C4-2B (cell line): ENCODE measurements around the gene PHACTR1.

ENCODE experiments used
- H3K27ac ChIP-seq: fragments of 450-650 bp; 2 replicates; pipeline ENCODE4 v1.5.1; 2017
- ZFX ChIP-seq: fragments of 450-650 bp; IDR thresholded peaks from 2 replicates; pipeline ENCODE4 v1.6.1; 2017
- TF ChIP-seq, protein P1 (sequence below): fragments of 450-650 bp; conservative IDR thresholded peaks from 2 replicates; pipeline ENCODE4 v1.5.1; 2017; ENCODE audit warnings: mild to moderate bottlenecking

The PHACTR1 gene

DNA sequence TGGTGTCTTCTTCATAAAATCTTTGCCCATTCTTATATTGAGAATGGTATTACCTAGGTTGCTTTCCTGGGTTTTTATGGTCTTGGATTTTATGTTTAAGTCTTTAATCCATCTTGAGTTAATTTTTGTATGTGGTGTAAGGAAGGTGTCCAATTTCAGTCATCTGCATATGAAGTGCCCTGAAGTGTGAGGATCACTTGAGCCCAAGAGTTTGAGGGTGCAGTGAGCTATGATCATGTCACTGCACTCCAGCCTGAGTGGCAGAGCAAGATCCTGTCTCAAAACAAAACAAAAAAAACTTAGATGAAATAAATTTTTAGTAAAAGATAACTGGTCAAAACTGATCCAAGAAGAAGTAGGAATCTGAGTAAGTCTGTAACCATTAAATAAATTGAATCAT, 396.4 kb downstream of the PHACTR1 start:
- TF ChIP-seq, protein P1, sequence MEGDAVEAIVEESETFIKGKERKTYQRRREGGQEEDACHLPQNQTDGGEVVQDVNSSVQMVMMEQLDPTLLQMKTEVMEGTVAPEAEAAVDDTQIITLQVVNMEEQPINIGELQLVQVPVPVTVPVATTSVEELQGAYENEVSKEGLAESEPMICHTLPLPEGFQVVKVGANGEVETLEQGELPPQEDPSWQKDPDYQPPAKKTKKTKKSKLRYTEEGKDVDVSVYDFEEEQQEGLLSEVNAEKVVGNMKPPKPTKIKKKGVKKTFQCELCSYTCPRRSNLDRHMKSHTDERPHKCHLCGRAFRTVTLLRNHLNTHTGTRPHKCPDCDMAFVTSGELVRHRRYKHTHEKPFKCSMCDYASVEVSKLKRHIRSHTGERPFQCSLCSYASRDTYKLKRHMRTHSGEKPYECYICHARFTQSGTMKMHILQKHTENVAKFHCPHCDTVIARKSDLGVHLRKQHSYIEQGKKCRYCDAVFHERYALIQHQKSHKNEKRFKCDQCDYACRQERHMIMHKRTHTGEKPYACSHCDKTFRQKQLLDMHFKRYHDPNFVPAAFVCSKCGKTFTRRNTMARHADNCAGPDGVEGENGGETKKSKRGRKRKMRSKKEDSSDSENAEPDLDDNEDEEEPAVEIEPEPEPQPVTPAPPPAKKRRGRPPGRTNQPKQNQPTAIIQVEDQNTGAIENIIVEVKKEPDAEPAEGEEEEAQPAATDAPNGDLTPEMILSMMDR: no peak
- no peak for TF ChIP-seq ZFX
- no peak overlapping the region for H3K27ac ChIP-seq

DNA sequence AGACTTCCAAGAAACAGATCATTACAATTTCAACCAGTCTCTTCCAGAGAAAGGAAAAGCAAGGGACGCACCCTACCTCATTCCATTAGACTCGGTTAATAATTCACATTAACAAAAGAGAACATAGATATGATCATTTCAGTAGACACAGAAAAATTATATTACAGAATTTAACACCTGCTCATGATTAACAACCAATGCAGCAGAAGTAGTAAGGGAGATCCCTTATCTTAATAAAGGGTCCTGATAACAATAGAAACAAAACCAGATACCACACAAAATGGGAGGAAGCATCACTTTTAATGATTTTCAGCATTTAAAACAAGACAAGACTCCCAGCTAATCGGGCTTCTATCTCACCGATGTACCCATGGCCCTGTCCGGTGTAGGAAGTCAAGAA, 396.8 kb downstream of the PHACTR1 start:
- no peak for TF ChIP-seq ZFX
- TF ChIP-seq, protein P1: no peak
- no peak overlapping the region for H3K27ac ChIP-seq

DNA sequence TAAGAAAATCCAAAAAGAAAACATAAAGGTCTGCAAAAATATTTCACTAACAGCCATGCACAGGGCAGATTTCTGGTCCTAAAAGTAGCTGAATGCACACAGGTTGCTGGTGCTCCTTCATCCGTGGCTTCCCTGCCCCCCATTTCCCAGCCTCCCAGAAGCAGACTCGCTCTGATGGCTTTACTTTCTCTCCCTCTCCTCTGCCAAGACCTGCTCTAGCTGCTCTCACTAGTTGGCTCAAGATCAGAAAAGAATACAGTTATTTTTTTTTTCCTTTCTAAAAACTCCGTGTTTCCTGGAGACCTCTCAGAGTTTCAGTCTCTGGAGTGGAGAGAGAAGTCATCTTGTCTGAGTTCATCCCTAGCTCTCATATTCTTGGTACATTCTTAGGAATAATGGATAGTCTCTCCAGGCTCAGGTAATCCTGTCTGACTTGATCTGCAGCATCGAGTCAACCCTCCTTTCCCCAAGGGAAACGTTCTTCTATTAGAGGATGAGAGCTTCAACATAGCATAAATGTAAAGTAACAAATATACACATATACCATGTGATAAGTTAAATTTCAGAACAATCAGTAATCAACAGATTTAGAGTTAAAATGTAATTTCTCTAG, 397.5 kb downstream of the PHACTR1 start:
- H3K27ac ChIP-seq: no peak overlapping the region

DNA sequence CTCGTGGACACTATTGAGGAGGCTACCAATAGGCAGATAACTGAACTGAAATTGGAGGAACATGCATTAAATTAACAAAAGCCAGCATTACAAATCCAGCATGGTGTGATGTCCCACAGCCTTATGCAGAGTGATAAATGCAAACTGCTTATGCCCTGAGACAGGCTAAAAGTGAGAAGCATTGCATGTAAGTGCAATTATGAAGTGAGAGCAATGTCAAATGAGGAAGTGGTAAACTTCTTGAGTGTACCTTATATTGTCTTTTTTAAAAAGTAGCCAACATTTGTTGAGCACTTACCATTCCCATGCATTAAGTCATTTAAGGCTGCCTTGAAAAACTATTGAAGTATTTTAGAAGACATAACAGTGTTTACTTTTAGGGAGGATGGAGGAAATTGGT, 399.6 kb downstream of the PHACTR1 start:
- TF ChIP-seq ZFX: no peak
- TF ChIP-seq, protein P1: no peak
- H3K27ac ChIP-seq: no peak overlapping the region

More for the DNA sequence above, 397.5 kb downstream of the PHACTR1 start:
- TF ChIP-seq ZFX: no peak
- TF ChIP-seq, protein P1: no peak

DNA sequence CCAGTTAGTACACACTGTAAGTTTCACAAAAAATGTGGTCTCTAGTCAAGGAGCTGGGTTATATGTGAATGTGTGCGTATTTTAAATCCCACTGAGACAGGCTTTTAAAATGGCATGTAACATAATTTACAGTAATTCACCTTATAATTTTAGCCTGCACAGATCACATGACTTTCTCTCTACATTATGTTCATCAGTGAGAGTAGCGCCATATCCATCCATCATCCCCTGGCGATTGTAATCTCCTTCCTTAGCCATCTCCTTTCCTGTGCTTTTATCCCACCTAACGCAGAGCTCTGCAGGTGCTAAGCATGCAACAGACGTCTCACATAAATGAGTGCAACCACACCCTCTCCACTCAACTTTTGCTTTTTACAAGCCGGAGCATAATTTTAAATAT, 401.0 kb downstream of the PHACTR1 start:
- H3K27ac ChIP-seq: no peak overlapping the region
- TF ChIP-seq, protein P1: no peak
- no peak for TF ChIP-seq ZFX

DNA sequence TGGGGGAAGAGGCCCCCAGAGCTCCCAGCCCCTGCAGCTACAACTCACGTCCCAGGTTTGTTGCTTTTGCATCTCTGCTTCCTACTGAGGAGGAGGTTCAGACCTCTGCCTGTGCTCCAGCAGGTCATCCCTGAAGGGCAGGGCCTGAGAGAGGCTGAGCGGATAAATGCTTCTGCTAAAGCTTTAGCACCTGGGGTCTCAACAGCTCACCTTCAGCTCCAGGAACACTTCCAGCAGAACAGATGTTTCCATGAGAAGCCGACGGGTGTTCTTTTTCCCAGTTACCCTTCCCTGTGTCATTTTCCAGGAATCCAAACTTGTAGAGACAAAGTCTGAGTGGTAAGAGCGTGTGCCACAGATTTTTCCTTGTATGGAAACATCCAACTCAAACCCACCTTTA, 403.0 kb downstream of the PHACTR1 start:
- no peak for TF ChIP-seq ZFX
- TF ChIP-seq, protein P1: no peak
- no peak overlapping the region for H3K27ac ChIP-seq

DNA sequence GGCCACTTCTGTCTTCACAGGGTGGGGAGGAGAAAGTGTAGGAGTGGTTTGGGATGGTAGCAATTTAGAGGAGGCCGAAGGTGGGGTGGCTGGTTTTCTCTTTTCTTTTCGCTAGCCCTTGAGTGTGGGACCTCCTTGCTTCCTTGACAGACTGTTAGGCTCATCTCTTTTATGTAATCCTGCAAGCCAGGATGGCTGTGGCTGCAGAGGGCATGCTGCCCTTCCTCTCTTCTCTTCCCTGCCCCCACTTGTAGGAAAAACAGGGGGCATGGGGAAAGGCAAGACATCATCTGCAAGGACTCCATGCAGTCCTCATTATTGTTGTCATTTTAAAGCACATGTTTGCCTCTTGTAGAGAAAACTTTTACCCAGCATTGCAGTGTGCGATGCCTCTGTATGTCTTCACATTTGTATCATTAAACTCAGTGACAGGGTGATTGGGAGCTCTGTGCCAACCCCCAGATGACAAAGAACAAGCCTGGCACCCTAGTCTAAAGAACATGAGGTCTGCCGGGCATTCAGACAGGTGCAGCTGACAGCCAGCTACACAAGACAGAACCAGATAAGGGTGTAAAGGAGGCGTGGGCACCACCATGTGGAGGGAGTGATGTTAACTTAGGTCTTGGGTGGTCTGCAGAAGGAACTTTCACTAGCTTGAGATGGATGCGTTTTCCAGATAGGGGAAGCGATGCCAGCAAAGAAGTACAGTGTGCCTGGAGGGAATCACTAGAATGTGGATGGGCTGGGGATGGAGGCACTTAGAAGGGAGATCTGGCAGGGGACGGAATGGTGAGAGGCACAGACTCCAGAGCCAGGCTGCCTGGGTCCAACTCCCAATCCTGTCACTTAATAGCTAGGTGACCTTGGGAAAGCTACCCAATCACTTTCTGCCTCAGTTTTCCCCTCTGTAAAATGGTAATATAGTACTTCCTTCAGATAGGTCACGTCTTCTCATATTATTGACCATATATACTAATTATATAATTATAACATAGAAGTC, 404.2 kb downstream of the PHACTR1 start:
- TF ChIP-seq ZFX: no peak
- TF ChIP-seq, protein P1: no peak
- no peak overlapping the region for H3K27ac ChIP-seq
